Measurements from ENCODE around the gene STARD9. TPM values are rescaled to one million over a fixed set of nuclear protein-coding genes. Genes with fewer than 3 reads are reported as not detected.

The STARD9 gene
- total and polyA plus RNA-seq, 7 experiments from 2014 or later: 0.13 to 10.5 (median 4.0) TPM

DNA sequence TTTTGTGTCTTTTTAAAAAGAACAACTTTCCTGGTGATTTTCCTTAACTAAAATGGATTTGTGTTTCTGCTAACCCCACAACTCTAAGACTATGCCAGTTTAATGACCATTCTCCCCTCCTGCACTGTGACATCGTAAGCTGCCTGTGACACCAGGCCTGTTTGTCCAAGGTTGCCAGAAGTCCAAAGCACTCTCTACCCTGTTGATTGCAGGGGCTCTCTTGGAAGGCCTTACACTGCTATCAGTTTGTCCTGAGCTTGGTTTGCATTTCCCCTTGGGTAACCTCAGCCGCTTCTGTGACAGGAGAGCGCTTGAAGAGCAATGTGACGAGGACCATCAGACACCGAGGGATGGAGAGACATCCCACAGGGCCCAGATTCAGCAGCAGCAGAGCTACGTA is 105.7 kb downstream of the STARD9 start:
- H3K4me1 ChIP-seq (ENCODE audit: control insufficient read depth in 2 of 2, insufficient read depth in 2 of 2, low read length in 2 of 2): no peaks in the 10 kb centered on the region
- Mint-ChIP-seq H3K36me3 (peaks cover 0 to 19% (median 14%) of the 10 kb centered on the region in 5 donors), H3K9me3 (no peaks in the 10 kb centered on the region), H3K4me3 (no peak overlapping the region), H3K4me1 (peaks cover 0 to 13% (median 0%) of the 10 kb centered on the region in 7 donors), H3K27me3 (no peaks in the 10 kb centered on the region), H3K27ac (no peak overlapping the region)
- H3K9me3 ChIP-seq (ENCODE audit: control insufficient read depth in 2 of 3, low read length in 3 of 3): no peaks in the 10 kb centered on the region
- DNase-seq (no peak), ATAC-seq (no peak)
- no peak overlapping the region for H3K27ac ChIP-seq (ENCODE audit: low read depth, low read length)
- CTCF ChIA-PET: no interaction called here
- H3K36me3 ChIP-seq (ENCODE audit: control insufficient read depth in 2 of 3, insufficient read depth in 3 of 3, low read length in 3 of 3): peaks cover 0 to 7% (median 0%) of the 10 kb centered on the region in 3 experiments
- POLR2A ChIA-PET: no interaction called here
- intact Hi-C loops (cut with micrococcal nuclease): no loop called here
- no peak overlapping the region for H3K4me3 ChIP-seq (ENCODE audit: low read length)
- H3K27me3 ChIP-seq (ENCODE audit: control insufficient read depth in 2 of 2, insufficient read depth in 2 of 2, low read length in 2 of 2): no peaks in the 10 kb centered on the region

DNA sequence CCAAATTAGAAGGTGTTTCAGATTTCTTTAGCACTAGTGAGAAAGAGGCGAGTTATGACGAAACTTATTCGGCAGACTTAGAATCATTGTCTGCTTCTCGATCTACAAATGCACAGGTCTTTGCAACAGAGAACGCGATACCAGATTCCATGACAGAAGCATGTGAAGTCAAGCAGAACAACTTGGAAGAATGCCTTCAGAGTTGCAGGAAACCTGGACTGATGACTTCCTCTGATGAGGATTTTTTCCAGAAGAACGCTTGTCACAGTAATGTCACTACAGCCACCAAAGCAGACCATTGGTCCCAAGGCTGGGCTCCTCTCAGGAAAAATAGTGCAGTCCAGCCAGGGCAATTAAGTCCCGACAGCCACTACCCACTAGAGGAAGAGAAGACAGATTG is 110.9 kb downstream of the STARD9 start:
- no peaks in the 10 kb centered on the region for H3K9me3 Mint-ChIP-seq
- H3K4me3 Mint-ChIP-seq: no peak overlapping the region
- H3K27me3 ChIP-seq (ENCODE audit: control insufficient read depth in 2 of 2, insufficient read depth in 2 of 2, low read length in 2 of 2): no peaks in the 10 kb centered on the region
- H3K27me3 Mint-ChIP-seq: no peaks in the 10 kb centered on the region
- CTCF ChIA-PET: interaction anchor here (0.6 kb wide), 1 partner anchor 319 kb away, joined by 3 read pairs; no protein-coding TSS in a partner anchor
- H3K4me1 Mint-ChIP-seq: peaks cover 0 to 4% (median 0%) of the 10 kb centered on the region in 7 donors
- H3K4me3 ChIP-seq (ENCODE audit: low read length): no peak overlapping the region
- H3K27ac ChIP-seq (ENCODE audit: low read depth, low read length): no peak overlapping the region
- DNase-seq: no peak
- H3K4me1 ChIP-seq (ENCODE audit: control insufficient read depth in 2 of 2, insufficient read depth in 2 of 2, low read length in 2 of 2): no peaks in the 10 kb centered on the region
- POLR2A ChIA-PET: no interaction called here
- peaks cover 0 to 20% (median 11%) of the 10 kb centered on the region in 5 donors for H3K36me3 Mint-ChIP-seq
- intact Hi-C loops (cut with micrococcal nuclease): no loop called here
- no peak for ATAC-seq
- H3K36me3 ChIP-seq (ENCODE audit: control insufficient read depth in 2 of 3, insufficient read depth in 3 of 3, low read length in 3 of 3): peaks cover 0 to 7% (median 0%) of the 10 kb centered on the region in 3 experiments
- no peaks in the 10 kb centered on the region for H3K9me3 ChIP-seq (ENCODE audit: control insufficient read depth in 2 of 3, low read length in 3 of 3)
- H3K27ac Mint-ChIP-seq: no peak overlapping the region

DNA sequence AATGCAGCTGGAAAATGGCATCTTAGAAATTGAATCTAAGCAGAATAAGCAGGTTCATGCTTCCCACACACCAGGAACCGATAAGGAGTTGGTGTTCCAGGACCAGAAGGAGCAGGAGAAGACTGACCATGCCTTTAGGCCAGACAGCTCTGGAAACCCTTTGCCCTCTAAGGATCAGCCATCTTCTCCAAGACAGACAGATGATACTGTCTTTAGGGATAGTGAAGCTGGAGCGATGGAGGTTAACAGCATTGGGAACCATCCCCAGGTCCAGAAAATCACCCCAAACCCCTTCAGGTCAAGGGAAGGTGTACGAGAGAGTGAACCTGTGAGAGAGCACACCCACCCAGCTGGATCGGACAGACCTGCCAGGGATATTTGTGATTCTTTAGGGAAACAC is 112.3 kb downstream of the STARD9 start:
- no peak for DNase-seq
- Histone ChIP-seq H3K9me3 (ENCODE audit: control insufficient read depth in 2 of 3, low read length in 3 of 3) (no peaks in the 10 kb centered on the region), H3K27me3 (ENCODE audit: control insufficient read depth in 2 of 2, insufficient read depth in 2 of 2, low read length in 2 of 2) (no peaks in the 10 kb centered on the region), H3K27ac (ENCODE audit: low read depth, low read length) (no peak overlapping the region), H3K4me1 (ENCODE audit: control insufficient read depth in 2 of 2, insufficient read depth in 2 of 2, low read length in 2 of 2) (no peaks in the 10 kb centered on the region), H3K36me3 (ENCODE audit: control insufficient read depth in 2 of 3, insufficient read depth in 3 of 3, low read length in 3 of 3) (peaks cover 0 to 7% (median 0%) of the 10 kb centered on the region in 3 experiments), H3K4me3 (ENCODE audit: low read length) (no peak overlapping the region)
- peaks cover 0 to 9% (median 0%) of the 10 kb centered on the region in 7 donors for H3K4me1 Mint-ChIP-seq
- H3K4me3 Mint-ChIP-seq: no peak overlapping the region
- H3K27ac Mint-ChIP-seq: no peak overlapping the region
- CTCF ChIA-PET: no interaction called here
- intact Hi-C loops (cut with micrococcal nuclease): no loop called here
- peaks cover 0 to 13% (median 8%) of the 10 kb centered on the region in 5 donors for H3K36me3 Mint-ChIP-seq
- ATAC-seq: no peak
- no peaks in the 10 kb centered on the region for H3K27me3 Mint-ChIP-seq
- POLR2A ChIA-PET: no interaction called here
- H3K9me3 Mint-ChIP-seq: no peaks in the 10 kb centered on the region

DNA sequence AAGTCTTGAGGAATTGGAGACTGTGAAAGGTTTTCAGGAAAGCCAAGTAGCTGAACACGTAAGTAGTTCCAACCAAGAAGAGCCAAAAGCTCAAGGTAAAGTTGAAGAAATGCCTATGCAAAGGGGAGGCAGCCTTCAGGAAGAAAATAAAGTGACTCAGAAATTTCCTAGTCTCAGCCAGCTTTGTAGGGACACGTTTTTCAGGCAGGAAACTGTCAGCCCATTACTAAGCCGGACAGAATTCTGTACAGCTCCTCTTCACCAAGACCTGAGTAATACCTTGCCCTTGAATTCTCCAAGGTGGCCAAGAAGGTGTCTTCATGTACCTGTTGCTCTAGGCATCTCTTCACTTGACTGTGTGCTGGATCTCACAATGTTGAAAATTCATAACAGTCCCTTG is 112.9 kb downstream of the STARD9 start:
- no peak overlapping the region for H3K4me3 Mint-ChIP-seq
- POLR2A ChIA-PET: no interaction called here
- peaks cover 0 to 9% (median 0%) of the 10 kb centered on the region in 7 donors for H3K4me1 Mint-ChIP-seq
- no peak overlapping the region for H3K27ac Mint-ChIP-seq
- DNase-seq (no peak), ATAC-seq (no peak)
- Histone ChIP-seq H3K4me1 (ENCODE audit: control insufficient read depth in 2 of 2, insufficient read depth in 2 of 2, low read length in 2 of 2) (no peaks in the 10 kb centered on the region), H3K9me3 (ENCODE audit: control insufficient read depth in 2 of 3, low read length in 3 of 3) (no peaks in the 10 kb centered on the region), H3K27ac (ENCODE audit: low read depth, low read length) (no peak overlapping the region), H3K36me3 (ENCODE audit: control insufficient read depth in 2 of 3, insufficient read depth in 3 of 3, low read length in 3 of 3) (peaks cover 0 to 7% (median 0%) of the 10 kb centered on the region in 3 experiments), H3K4me3 (ENCODE audit: low read length) (no peak overlapping the region), H3K27me3 (ENCODE audit: control insufficient read depth in 2 of 2, insufficient read depth in 2 of 2, low read length in 2 of 2) (no peaks in the 10 kb centered on the region)
- H3K9me3 Mint-ChIP-seq: no peaks in the 10 kb centered on the region
- intact Hi-C loops (cut with micrococcal nuclease): no loop called here
- CTCF ChIA-PET: interaction anchor here (0.6 kb wide), 1 partner anchor 1378 kb away, joined by 3 read pairs; no protein-coding TSS in a partner anchor
- H3K36me3 Mint-ChIP-seq: peaks cover 0 to 11% (median 5%) of the 10 kb centered on the region in 5 donors
- no peaks in the 10 kb centered on the region for H3K27me3 Mint-ChIP-seq

DNA sequence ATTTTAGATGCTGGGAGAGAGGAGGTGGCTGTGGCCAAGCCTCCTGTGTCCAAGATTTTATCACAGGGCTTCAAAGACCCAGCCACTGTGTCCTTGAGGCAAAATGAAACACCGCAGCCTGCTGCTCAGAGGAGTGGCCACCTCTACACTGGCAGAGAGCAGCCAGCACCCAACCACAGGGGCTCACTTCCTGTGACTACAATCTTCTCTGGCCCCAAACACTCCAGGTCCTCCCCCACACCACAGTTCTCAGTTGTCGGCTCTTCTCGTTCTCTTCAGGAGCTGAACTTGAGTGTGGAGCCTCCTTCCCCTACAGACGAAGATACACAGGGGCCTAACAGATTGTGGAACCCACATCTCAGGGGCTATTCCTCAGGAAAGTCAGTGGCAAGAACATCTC is 115.9 kb downstream of the STARD9 start:
- DNase-seq (no peak), ATAC-seq (no peak)
- Histone ChIP-seq H3K9me3 (ENCODE audit: control insufficient read depth in 2 of 3, low read length in 3 of 3) (no peaks in the 10 kb centered on the region), H3K27ac (ENCODE audit: low read depth, low read length) (no peak overlapping the region), H3K27me3 (ENCODE audit: control insufficient read depth in 2 of 2, insufficient read depth in 2 of 2, low read length in 2 of 2) (no peaks in the 10 kb centered on the region), H3K36me3 (ENCODE audit: control insufficient read depth in 2 of 3, insufficient read depth in 3 of 3, low read length in 3 of 3) (no peaks in the 10 kb centered on the region), H3K4me1 (ENCODE audit: control insufficient read depth in 2 of 2, insufficient read depth in 2 of 2, low read length in 2 of 2) (no peaks in the 10 kb centered on the region), H3K4me3 (ENCODE audit: low read length) (no peak overlapping the region)
- intact Hi-C loops (cut with micrococcal nuclease): no loop called here
- ChIA-PET POLR2A (no interaction called here), CTCF (no interaction called here)
- Mint-ChIP-seq H3K27ac (peak overlapping the region in 1 of 9 donors; percentile 26), H3K4me3 (peak overlapping the region in 1 of 10 donors; percentile 21), H3K9me3 (no peaks in the 10 kb centered on the region), H3K36me3 (peaks cover 0 to 3% (median 0%) of the 10 kb centered on the region in 5 donors), H3K27me3 (no peaks in the 10 kb centered on the region), H3K4me1 (peaks cover 0 to 11% (median 0%) of the 10 kb centered on the region in 7 donors)

DNA sequence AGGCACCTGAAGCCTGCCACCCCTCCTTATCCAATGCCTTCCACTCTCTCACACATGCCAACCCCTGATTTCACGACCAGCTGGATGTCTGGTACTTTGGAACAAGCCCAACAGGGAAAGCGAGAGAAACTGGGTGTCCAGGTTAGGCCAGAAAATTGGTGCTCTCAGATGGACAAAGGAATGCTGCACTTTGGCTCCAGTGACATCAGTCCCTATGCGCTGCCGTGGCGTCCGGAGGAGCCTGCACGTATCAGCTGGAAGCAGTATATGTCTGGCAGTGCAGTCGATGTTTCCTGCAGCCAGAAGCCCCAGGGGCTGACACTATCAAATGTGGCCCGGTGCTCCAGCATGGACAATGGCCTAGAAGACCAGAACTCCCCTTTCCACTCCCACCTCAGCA is 116.4 kb downstream of the STARD9 start:
- ATAC-seq (no peak), DNase-seq (no peak)
- H3K27ac ChIP-seq (ENCODE audit: low read depth, low read length): no peak overlapping the region
- Mint-ChIP-seq H3K36me3 (peaks cover 0 to 1% (median 0%) of the 10 kb centered on the region in 5 donors), H3K4me3 (no peak overlapping the region), H3K27me3 (no peaks in the 10 kb centered on the region), H3K27ac (no peak overlapping the region), H3K9me3 (no peaks in the 10 kb centered on the region), H3K4me1 (peaks cover 0 to 11% (median 0%) of the 10 kb centered on the region in 7 donors)
- intact Hi-C loops (cut with micrococcal nuclease): no loop called here
- POLR2A ChIA-PET: no interaction called here
- no peaks in the 10 kb centered on the region for H3K36me3 ChIP-seq (ENCODE audit: control insufficient read depth in 2 of 3, insufficient read depth in 3 of 3, low read length in 3 of 3)
- no peak overlapping the region for H3K4me3 ChIP-seq (ENCODE audit: low read length)
- no peaks in the 10 kb centered on the region for H3K4me1 ChIP-seq (ENCODE audit: control insufficient read depth in 2 of 2, insufficient read depth in 2 of 2, low read length in 2 of 2)
- no peaks in the 10 kb centered on the region for H3K27me3 ChIP-seq (ENCODE audit: control insufficient read depth in 2 of 2, insufficient read depth in 2 of 2, low read length in 2 of 2)
- CTCF ChIA-PET: no interaction called here
- no peaks in the 10 kb centered on the region for H3K9me3 ChIP-seq (ENCODE audit: control insufficient read depth in 2 of 3, low read length in 3 of 3)

DNA sequence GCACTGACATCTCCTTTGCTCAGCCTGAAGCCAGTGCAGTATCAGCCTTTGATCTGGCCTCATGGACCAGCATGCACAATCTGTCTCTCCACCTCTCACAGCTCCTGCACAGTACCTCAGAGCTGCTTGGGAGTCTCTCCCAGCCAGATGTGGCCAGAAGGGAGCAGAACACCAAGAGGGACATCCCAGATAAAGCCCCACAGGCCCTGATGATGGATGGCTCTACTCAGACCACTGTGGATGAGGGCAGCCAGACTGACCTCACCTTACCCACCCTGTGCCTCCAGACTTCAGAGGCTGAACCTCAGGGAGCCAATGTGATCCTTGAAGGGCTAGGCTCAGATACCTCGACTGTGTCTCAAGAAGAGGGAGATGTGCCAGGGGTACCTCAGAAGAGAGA is 117.1 kb downstream of the STARD9 start:
- intact Hi-C loops (cut with micrococcal nuclease): no loop called here
- H3K4me1 Mint-ChIP-seq: peaks cover 0 to 11% (median 0%) of the 10 kb centered on the region in 7 donors
- ChIA-PET POLR2A (no interaction called here), CTCF (no interaction called here)
- Histone ChIP-seq H3K4me3 (ENCODE audit: low read length) (no peak overlapping the region), H3K27ac (ENCODE audit: low read depth, low read length) (no peak overlapping the region), H3K9me3 (ENCODE audit: control insufficient read depth in 2 of 3, low read length in 3 of 3) (no peaks in the 10 kb centered on the region), H3K4me1 (ENCODE audit: control insufficient read depth in 2 of 2, insufficient read depth in 2 of 2, low read length in 2 of 2) (no peaks in the 10 kb centered on the region), H3K27me3 (ENCODE audit: control insufficient read depth in 2 of 2, insufficient read depth in 2 of 2, low read length in 2 of 2) (no peaks in the 10 kb centered on the region), H3K36me3 (ENCODE audit: control insufficient read depth in 2 of 3, insufficient read depth in 3 of 3, low read length in 3 of 3) (no peaks in the 10 kb centered on the region)
- no peaks in the 10 kb centered on the region for H3K27me3 Mint-ChIP-seq
- no peaks in the 10 kb centered on the region for H3K9me3 Mint-ChIP-seq
- H3K4me3 Mint-ChIP-seq: no peak overlapping the region
- no peak for DNase-seq
- H3K36me3 Mint-ChIP-seq: peaks cover 0 to 1% (median 0%) of the 10 kb centered on the region in 5 donors
- no peak overlapping the region for H3K27ac Mint-ChIP-seq
- no peak for ATAC-seq

Measured in naive thymus-derived CD4-positive, alpha-beta T cell (primary cell).